HG02884 (cell line): ENCODE data around the gene SNAP47.

Experiments used
- ATAC-seq: cut with Tn5 transposase; IDR thresholded peaks from one replicate; pipeline ENCODE4 v1.9.1; 2021; ENCODE audit warnings: mild to moderate bottlenecking, moderate library complexity; ENCODE audit not compliant: unreplicated experiment

SNAP47 gene

DNA sequence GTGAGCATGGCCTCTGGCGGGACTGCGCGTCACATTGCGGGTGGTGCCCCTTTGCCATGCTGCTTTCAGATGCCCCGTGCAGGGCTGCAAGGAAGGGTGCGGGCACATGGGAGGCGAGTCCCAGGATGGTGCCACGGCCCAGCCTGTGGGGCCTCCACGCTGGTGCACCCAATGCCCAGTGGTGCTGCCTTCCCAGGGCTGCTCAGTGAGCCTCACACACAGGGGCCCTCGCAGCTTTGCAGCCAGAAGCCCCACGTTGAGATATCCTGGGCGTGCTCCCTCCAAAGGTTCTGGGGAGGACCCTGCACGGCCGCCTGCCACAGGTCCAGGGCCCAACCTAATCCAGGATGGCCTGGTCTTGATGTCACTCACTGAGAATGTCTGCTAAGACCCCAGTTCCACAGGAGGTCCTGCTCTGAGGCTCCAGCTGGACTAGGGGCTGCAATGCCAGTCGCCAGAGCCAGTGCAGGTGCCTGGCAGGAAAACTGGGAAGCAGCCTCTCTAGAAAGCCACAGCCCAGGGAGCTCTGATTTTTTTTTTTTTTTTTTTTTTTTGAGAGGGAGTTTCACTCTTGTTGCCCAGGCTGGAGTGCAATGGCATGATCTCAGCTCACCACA is 46.2 kb downstream of the SNAP47 start:
- ATAC-seq, result no peak

GRCh38 chr1:227782226-227782625 is 47.0 kb downstream of the SNAP47 start:
- ATAC-seq, result no peak

DNA sequence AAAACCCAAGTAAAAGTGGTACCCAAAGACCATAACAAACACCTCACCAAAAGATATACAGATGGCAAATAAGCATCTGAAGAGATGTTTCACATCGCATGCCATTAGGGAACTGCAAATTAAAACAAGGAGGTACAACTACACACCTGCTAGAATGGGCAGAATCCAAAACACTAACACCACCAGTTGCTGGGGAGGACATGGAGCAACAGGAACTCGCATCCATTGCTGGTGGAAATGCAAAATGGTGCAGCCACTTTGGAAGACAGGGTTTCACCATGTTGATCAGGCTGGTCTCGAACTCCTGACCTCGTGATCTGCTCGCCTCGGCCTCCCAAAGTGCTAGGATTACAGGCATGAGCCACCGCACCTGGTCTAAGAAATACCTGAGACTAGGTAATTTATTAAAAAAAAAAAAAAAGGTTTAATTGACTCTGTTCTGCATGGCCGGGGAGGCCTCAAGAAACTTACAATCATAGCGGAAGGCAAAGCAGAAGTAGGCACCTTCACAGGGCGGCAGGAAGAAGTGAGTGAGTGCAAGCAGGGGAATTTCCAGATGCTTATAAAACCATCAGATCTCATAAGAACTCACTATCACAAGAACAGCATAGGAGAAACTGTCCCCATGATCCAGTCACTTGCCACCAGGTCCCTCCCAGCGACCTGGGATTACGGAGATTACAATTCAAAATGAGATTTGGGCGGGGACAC is 50.0 kb downstream of the SNAP47 start:
- no peak for ATAC-seq

DNA sequence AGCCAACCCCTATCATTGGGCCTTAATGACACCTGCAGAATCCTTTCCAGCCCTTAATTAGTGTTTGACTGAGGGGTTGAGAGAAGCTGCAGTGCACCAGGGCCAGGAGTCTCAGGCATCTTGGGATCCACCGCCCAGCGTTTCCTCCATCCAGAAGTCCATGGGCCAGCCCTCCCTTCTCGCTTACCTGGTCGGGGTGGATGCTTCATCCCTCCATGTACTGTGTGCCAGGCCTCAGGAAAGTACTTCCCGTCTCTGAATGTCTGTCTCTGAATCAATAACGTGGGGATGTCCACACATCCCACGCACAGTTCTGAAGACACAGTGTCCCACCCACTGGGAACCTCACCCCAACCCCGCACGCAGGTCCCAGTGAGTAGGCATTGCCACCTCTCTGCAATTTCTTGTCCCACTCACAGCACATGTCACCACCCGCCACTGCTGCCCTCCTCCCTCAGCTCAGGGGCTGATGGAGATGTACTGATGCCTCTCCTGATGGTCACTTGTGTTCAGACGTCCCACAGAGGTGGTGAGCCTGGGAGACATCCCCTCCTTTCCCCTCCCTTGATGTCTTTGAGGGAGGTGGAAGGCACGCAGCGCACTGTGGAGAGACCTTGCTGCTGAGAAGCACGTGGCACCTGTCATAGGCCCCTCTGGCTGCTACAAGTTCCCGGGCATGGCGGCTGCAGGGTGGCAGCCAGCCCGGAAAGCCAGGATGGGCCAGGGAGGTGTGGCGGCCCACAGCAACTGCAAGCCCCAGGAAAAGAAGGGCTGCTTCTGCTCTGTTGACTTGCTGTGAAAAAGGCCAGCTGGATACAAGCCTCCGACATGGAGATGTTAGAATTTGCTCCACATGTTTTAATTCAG is 50.8 kb downstream of the SNAP47 start:
- no peak for ATAC-seq

GRCh38 chr1:227786673-227787512 is 51.7 kb downstream of the SNAP47 start:
- ATAC-seq, result no peak

- ATAC-seq, result peak; percentile 89
Measured at GRCh38 chr1:227787513-227788270, 52.5 kb downstream of the SNAP47 start.

DNA sequence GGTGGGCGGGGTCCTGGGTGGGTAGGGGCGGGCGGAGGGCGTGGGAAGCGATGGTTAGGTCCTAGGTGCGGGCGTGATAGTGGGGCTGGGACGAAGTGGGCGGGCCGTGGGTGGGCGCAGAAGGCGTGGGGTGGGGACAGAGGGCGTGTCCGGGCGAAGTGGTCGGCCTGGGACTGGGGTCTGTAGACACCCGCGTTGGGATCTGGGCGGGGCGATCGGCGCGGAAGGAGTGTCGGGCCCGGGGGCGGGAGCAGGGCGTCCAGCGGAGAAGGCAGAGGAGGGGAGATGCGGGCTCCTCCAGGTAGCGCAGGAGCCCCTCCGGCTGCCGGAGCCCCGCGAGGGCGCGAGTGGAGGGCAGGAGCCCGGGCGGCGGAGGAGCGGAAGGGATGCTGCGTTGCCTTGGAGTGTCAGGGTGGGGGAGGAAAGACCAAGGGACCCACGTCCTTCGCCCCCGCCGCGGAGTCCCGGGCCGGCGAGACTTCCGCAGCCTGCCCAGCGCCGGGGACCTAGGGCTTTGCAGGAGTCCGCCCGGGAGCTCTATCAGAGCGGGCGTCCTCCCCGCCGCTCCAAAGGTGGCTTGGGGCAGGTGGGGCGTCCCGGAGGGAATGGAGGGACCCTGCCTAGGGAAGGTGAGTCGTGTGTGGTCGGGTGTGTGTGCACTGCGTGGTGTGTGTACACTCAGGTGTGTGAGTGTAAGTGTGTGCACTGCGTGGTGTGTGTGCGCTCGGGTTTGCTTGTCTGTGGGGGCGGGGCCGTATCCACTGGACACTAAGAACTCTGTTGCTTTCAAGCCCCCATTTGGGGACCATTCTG is 53.2 kb downstream of the SNAP47 start:
- peak; percentile 53 for ATAC-seq

DNA sequence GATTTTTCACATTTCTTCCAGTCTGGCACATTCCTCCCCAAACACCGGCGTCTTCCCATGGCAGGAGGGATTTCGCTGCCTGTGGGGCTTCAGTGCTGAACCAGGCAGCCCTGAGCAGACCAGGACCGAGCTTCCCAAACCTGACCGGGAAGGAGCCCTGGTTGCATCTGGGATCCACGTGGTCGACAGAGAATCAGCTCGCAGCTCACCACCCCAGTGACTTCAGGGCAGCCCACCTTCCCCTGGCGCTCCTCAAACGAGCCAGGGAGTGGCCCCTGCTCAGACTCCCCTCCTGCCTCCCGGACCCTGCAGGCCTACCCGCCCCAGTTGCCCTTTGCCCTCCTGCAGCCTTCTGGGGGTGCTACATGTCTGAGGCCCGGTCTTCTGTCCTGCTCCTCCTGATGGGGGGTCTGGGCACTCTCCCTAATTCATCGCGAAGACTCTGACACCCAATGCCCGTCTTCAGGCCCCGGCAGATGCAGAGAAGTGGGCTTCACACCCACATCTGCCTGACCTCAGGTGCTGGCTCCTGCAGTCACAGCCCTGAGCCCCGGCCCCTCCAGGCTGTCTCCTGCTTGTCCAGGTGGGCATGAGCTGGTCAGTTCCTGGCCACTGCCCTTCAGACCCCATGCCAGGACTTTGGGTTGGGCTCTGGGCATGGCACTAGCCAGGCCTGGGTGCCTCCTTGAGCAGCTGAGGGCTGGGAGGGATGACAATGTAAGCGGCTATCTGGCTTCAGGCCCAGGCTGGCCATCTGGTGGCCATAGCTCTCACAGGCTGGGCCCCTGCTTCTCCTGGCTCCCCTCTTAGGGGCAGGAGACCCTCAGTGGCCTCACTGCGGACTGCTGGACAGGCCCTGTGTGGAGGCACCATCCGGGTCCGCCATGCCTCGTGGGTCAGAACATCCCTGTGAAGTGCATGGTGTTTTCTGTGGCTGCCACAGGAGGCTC is 54.1 kb downstream of the SNAP47 start:
- no peak for ATAC-seq

DNA sequence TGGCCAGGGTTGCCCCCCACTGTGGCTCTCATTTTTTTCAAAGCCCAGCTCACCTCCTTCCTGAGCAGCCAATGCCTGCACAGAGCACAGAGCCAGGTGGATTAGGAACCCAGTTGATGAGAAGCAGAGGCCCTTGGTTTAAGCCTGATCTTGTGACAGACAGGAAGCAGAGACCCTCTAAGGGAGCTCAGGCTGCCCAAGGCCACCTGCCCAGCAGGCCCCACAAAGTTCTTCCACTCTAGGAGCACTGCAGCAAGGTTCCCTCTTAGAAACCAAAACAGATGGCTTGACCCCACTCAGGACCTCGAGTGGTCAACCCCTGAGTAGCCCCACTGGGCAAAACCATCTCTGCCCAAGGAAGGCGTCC is 54.8 kb downstream of the SNAP47 start:
- ATAC-seq, result no peak

- no peak for ATAC-seq
Measured at GRCh38 chr1:227790868-227791267, 55.6 kb downstream of the SNAP47 start.

- ATAC-seq, result no peak
Measured at GRCh38 chr1:227791425-227792143, 56.3 kb downstream of the SNAP47 start.

DNA sequence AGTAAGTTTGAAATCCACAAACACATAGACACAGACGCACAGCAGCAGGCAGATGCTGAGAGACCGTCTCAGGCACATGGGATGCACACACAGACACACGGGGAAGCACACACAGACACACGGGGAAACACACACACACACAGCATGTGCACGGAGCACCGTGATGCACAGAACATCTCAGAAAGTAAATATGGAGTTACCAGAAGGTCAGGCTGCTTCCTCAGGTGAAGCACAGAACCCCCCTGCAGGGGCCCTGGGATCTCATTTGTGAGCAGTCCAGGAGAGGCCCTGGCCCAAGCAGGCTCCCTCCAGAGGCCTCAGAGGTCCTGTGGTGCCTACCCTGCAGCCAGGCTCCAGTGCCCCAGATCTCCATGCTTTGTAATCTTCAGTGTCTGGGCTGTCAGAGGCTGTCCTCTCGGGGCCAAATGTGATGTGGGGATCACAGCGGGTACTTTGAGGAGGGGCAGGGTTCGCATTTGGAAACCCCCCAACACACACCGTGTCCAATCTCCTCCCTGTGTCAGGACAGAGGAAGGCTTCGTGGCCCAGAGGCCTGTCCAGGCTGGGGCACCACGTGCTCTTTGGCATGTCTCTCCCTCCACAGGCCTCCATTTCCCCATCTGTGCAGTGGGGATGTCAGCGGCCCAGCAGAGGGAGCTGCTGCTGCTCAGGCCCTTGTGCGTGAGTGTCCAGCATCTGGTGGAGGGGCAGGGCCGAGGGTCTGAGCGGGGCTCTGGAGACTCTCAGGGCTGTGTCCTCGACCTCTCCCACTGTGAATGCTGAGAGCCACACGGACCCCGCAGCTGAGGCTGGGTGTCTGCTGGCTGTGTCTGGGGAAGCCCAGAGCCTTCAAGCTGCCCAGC is 57.2 kb downstream of the SNAP47 start:
- no peak for ATAC-seq

- ATAC-seq, result no peak
Measured at GRCh38 chr1:227793079-227793947, 58.1 kb downstream of the SNAP47 start.

GRCh38 chr1:227793948-227794816 is 58.9 kb downstream of the SNAP47 start:
- no peak for ATAC-seq

DNA sequence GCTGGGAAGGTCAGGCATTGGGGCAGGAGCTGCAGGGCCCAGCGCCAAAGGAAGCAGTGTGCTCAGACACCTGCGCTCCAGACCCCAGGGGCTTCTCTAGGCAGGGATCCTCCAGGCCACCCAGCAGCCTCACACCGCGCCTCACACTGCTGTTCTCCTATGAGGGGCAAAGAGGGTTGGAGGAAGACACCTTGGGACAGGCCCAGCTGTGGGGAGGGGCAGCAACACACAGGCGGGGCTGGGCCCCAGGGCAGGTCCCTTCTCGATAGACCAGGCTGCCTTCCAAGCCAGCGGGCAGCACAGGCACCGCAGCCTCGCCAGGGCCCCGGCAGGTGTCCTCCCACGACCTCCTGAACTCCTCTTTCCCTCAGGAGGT is 59.6 kb downstream of the SNAP47 start:
- ATAC-seq, result no peak
